Activated T-cell treated with anti-CD3 and anti-CD28 coated beads, Interleukin-2, amount 50 U/mL, for 24 hours (primary cell): ENCODE data around the gene C1orf53.
A peak's percentile ranks its signal among the peaks of the same experiment; 100 is the strongest.

Experiments used
- DNase-seq: peaks from one replicate; pipeline ENCODE4 v3.0.0-alpha.2; 2020
- H3K27ac Mint-ChIP-seq: 2 replicates; pipeline ENCODE4 v1.8.0; 2020; ENCODE audit warnings: mild to moderate bottlenecking, mixed read lengths
- H3K27me3 Mint-ChIP-seq: 2 replicates; pipeline ENCODE4 v1.8.0; 2020; ENCODE audit warnings: mixed read lengths
- H3K36me3 Mint-ChIP-seq: 2 replicates; pipeline ENCODE4 v1.8.0; 2020; ENCODE audit warnings: low read depth, mixed read lengths
- H3K4me1 Mint-ChIP-seq: 2 replicates; pipeline ENCODE4 v1.8.0; 2020; ENCODE audit warnings: low read depth, mixed read lengths
- H3K4me3 Mint-ChIP-seq: 2 replicates; pipeline ENCODE4 v1.8.0; 2020; ENCODE audit warnings: mild to moderate bottlenecking, moderate library complexity, mixed read lengths
- H3K9me3 Mint-ChIP-seq: 2 replicates; pipeline ENCODE4 v1.8.0; 2020; ENCODE audit warnings: mixed read lengths

Gene C1orf53

GRCh38 chr1:197913495-197914276, 11.3 kb downstream of the C1orf53 start:
- Mint-ChIP-seq H3K4me1 (peaks cover 85% of the 10 kb centered on the region), H3K4me3 (peak overlapping the region; percentile 74), H3K36me3 (no peaks in the 10 kb centered on the region), H3K27me3 (peaks cover 99% of the 10 kb centered on the region), H3K9me3 (no peaks in the 10 kb centered on the region), H3K27ac (no peak overlapping the region)
- DNase-seq: no peak

DNA sequence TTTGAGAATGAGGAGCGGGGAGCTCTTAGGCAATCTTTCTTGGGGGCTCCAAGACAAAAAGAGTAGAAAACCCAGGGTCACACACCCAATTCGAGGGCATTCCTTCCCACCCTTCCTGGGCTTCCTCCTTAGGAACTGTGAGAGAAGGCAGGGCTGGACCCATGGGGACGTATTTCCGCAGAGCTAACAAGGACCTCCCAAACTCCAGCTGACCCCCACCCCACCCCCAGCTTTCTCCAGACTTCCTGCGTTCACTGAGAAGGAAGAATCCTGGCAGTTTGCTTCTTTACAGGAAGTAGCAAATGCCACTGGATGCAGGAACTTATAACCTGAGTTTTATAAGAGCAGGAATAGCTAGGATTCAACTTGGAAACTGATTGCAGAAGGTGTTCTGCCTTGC, 12.1 kb downstream of the C1orf53 start:
- H3K9me3 Mint-ChIP-seq: no peaks in the 10 kb centered on the region
- H3K36me3 Mint-ChIP-seq: no peaks in the 10 kb centered on the region
- H3K27me3 Mint-ChIP-seq: peaks cover 99% of the 10 kb centered on the region
- DNase-seq: no peak
- no peak overlapping the region for H3K27ac Mint-ChIP-seq
- H3K4me1 Mint-ChIP-seq: peaks cover 86% of the 10 kb centered on the region
- no peak overlapping the region for H3K4me3 Mint-ChIP-seq

GRCh38 chr1:197915260-197915861, 12.9 kb downstream of the C1orf53 start:
- peak; percentile 42 for DNase-seq
- Mint-ChIP-seq H3K4me3 (peak overlapping the region; percentile 79), H3K27ac (no peak overlapping the region), H3K9me3 (no peaks in the 10 kb centered on the region), H3K27me3 (peaks cover 99% of the 10 kb centered on the region), H3K4me1 (peaks cover 86% of the 10 kb centered on the region), H3K36me3 (no peaks in the 10 kb centered on the region)

DNA sequence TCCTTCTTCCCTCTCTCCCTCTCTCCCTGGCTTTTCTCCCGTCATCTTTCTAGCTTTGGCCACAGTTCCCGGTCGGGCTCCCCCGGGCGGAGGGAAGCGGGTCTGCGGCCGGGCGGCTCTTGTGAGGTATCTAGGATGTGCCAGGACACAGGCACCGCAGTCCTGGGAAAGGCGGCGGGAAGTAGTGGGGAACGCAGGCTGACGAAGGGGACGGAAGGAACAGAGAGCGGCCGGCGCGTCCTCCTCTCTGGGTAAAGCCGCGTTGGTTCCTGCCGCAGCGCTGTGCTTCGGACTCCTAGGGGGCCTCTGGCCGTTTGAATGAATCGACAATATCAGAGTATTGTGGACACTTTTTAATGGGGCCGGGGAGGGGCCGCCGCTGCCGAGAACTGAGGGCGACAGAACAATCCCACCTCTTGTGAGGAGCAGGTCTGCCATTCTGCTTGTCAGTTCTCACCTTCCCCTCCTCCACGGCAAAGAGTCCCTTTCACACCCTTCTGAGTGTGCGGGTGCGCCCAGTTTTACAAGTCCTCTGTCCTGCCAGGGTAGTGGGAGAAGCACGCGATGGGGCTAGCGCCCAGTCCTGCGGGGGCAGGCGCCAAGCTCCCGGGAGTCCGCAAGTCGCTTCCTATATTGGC, 13.6 kb downstream of the C1orf53 start:
- H3K9me3 Mint-ChIP-seq: no peaks in the 10 kb centered on the region
- peaks cover 100% of the 10 kb centered on the region for H3K27me3 Mint-ChIP-seq
- H3K27ac Mint-ChIP-seq: no peak overlapping the region
- no peaks in the 10 kb centered on the region for H3K36me3 Mint-ChIP-seq
- H3K4me1 Mint-ChIP-seq: peaks cover 87% of the 10 kb centered on the region
- peak overlapping the region; percentile 79 for H3K4me3 Mint-ChIP-seq
- peak; percentile 61 for DNase-seq

GRCh38 chr1:197916500-197916983, 14.1 kb downstream of the C1orf53 start:
- Mint-ChIP-seq H3K4me3 (peak overlapping the region; percentile 79), H3K27ac (no peak overlapping the region), H3K36me3 (no peaks in the 10 kb centered on the region), H3K4me1 (peaks cover 85% of the 10 kb centered on the region), H3K27me3 (peaks cover 100% of the 10 kb centered on the region), H3K9me3 (no peaks in the 10 kb centered on the region)
- no peak for DNase-seq

DNA sequence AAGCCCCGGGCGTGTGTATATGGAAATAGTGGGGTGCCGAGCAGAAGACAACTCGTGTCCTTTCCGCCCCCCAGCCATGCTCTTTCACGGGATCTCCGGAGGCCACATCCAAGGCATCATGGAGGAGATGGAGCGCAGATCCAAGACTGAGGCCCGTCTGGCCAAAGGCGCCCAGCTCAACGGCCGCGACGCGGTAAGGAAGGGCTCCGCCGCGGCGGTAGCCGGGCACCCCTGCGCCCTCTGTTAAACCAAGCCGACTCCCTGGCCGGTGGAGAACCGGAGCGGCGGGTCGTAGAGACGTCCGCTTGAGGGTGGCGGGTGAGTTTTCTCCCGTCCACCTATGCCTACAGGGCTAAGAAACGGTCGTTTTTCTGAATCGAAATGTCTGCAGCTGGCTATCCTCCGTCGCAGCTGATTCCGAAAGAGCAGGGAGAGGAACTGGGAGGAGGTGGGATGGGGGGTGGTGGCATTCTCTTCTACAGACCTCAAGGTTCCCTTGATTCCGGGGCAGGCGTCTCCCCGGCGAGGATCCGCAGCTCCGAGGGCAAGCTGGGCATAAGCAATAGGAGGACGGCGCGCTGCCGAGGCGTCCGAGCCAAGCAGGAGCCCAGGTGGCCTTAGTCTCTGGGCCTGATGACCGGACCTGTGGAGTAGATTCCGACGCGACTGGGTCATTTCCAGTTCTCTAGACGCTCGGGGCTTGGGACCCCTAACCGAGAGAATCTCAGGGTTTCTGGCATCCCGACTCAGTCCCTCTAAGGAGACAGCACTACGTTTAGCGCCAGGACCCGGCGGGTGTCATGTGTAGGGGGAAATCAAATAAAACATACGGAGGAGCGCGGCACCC, 15.6 kb downstream of the C1orf53 start:
- DNase-seq: peak; percentile 59
- peak overlapping the region; percentile 70 for H3K27ac Mint-ChIP-seq
- no peaks in the 10 kb centered on the region for H3K36me3 Mint-ChIP-seq
- H3K4me1 Mint-ChIP-seq: peaks cover 71% of the 10 kb centered on the region
- peak overlapping the region; percentile 79 for H3K4me3 Mint-ChIP-seq
- no peaks in the 10 kb centered on the region for H3K9me3 Mint-ChIP-seq
- H3K27me3 Mint-ChIP-seq: peaks cover 100% of the 10 kb centered on the region

DNA sequence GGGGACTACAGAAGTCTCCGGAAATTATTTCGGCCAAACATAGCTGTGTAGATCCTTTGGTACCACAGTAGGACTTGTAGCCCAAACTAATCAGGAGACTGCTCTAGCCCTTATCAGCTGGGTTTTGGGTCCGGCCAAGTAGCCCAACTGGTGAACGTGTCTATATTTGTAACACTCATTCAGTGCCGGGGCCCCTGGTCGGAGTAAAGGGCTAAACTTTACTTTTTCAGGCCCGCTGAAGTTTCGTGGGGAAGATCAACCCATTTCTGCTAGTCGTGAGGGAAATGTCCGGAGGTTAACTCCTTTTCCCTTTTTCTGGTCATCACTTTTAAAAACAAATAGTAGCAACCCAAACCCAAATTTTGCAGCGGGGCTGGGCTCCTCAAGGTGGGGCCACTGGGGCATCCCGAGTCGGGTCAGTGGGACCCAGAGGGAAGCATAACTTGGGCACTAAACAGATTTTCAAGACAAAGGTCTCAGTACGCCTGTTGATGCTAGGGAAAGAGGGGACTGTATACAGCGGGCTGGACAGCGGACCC, 16.4 kb downstream of the C1orf53 start:
- peaks cover 96% of the 10 kb centered on the region for H3K27me3 Mint-ChIP-seq
- H3K27ac Mint-ChIP-seq: no peak overlapping the region
- H3K36me3 Mint-ChIP-seq: no peaks in the 10 kb centered on the region
- DNase-seq: peak; percentile 48
- peak overlapping the region; percentile 79 for H3K4me3 Mint-ChIP-seq
- H3K9me3 Mint-ChIP-seq: no peaks in the 10 kb centered on the region
- peaks cover 63% of the 10 kb centered on the region for H3K4me1 Mint-ChIP-seq

- Mint-ChIP-seq H3K27me3 (peaks cover 90% of the 10 kb centered on the region), H3K27ac (peak overlapping the region; percentile 57), H3K36me3 (no peaks in the 10 kb centered on the region), H3K9me3 (no peaks in the 10 kb centered on the region), H3K4me3 (peak overlapping the region; percentile 79), H3K4me1 (peaks cover 60% of the 10 kb centered on the region)
- no peak for DNase-seq
These were observed 17.1 kb downstream of the C1orf53 start for GRCh38 chr1:197919346-197920066.

DNA sequence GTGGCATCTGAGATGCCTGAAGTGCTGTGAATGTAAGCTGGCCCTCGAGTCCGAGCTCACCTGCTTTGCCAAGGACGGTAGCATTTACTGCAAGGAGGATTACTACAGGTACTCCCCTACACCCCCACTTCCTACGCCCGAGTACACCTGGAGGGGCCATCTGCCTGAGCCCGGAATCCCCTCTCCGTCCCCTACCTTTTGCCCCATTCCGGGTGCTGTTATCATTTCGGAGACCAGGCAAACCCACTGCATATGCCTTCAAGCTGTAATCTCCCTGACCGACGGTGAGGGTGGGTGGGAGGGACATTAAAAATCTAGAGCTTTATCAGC, 17.6 kb downstream of the C1orf53 start:
- no peaks in the 10 kb centered on the region for H3K36me3 Mint-ChIP-seq
- H3K27me3 Mint-ChIP-seq: peaks cover 85% of the 10 kb centered on the region
- H3K4me3 Mint-ChIP-seq: peak overlapping the region; percentile 79
- peaks cover 57% of the 10 kb centered on the region for H3K4me1 Mint-ChIP-seq
- peak; percentile 60 for DNase-seq
- no peaks in the 10 kb centered on the region for H3K9me3 Mint-ChIP-seq
- no peak overlapping the region for H3K27ac Mint-ChIP-seq

DNA sequence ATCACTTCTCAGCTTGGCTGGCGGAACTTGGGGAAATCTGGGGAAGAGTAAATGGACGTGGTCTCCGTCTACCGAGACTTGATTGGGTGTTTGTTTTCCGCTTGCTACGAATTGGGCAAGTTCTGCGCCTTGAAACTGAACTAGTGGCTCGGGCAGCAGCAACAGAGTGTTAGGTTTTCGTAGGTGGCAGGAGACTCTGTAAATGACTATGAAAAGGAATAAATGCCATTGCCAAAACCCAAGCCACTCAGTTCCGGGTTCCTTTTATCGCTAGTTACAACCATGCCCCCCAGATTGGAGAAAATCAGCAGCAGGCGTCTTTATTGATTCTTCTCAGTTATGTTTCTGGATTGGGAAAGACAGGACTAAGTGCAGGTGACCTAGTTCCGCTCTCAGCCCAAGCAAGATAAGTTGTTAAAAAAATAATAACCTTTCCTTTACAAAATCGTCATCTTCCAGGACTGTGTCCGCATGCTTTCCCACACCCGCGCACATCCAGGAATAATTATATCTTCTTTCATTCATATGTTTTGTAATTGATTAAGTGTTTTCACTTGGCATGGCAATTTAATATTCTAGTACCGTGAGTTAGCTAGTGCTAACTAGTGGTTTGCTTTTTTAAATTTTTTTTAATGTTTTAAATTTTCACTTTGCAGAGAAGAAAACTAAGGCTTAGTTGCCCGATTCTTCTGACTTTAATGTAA, 18.1 kb downstream of the C1orf53 start:
- Mint-ChIP-seq H3K27ac (no peak overlapping the region), H3K9me3 (no peaks in the 10 kb centered on the region), H3K4me1 (peaks cover 54% of the 10 kb centered on the region), H3K27me3 (peaks cover 83% of the 10 kb centered on the region), H3K36me3 (no peaks in the 10 kb centered on the region), H3K4me3 (peak overlapping the region; percentile 56)
- DNase-seq: no peak

- Mint-ChIP-seq H3K9me3 (no peaks in the 10 kb centered on the region), H3K27ac (no peak overlapping the region), H3K36me3 (no peaks in the 10 kb centered on the region), H3K27me3 (peaks cover 83% of the 10 kb centered on the region), H3K4me1 (peaks cover 46% of the 10 kb centered on the region), H3K4me3 (peak overlapping the region; percentile 26)
- peak; percentile 33 for DNase-seq
These were observed 19.0 kb downstream of the C1orf53 start for GRCh38 chr1:197921235-197922069.

- Mint-ChIP-seq H3K36me3 (no peaks in the 10 kb centered on the region), H3K27me3 (peaks cover 82% of the 10 kb centered on the region), H3K4me3 (no peak overlapping the region), H3K9me3 (no peaks in the 10 kb centered on the region), H3K27ac (no peak overlapping the region), H3K4me1 (peaks cover 40% of the 10 kb centered on the region)
- DNase-seq: no peak
These were observed 19.6 kb downstream of the C1orf53 start for GRCh38 chr1:197922070-197922390.

DNA sequence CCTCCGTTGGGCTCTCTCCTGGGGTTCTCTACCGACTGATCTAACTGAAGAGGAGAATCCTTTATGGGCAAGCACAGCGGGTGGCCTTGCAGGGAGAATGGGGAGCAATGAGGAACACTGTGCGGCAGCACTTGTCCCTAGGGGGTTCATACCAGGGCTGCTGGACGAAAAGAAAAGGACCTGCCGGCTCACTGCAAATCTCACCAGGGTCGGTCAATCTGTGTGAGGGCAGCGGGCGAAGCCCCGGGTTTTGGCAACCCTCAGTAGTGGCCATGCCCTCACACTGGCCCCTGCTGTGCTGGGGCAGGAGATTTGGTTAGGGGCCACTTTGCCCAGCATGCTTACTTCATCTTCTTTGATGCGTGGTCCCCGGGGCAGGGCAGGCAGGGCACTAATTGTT, 20.6 kb downstream of the C1orf53 start:
- Mint-ChIP-seq H3K36me3 (no peaks in the 10 kb centered on the region), H3K27ac (no peak overlapping the region)

More for the DNA sequence above, 20.6 kb downstream of the C1orf53 start:
- H3K27me3 Mint-ChIP-seq: peaks cover 82% of the 10 kb centered on the region
- no peak for DNase-seq
- H3K4me1 Mint-ChIP-seq: peaks cover 31% of the 10 kb centered on the region
- no peak overlapping the region for H3K4me3 Mint-ChIP-seq
- no peaks in the 10 kb centered on the region for H3K9me3 Mint-ChIP-seq
